ENCODE results near the gene TARP.

The TARP gene

DNA sequence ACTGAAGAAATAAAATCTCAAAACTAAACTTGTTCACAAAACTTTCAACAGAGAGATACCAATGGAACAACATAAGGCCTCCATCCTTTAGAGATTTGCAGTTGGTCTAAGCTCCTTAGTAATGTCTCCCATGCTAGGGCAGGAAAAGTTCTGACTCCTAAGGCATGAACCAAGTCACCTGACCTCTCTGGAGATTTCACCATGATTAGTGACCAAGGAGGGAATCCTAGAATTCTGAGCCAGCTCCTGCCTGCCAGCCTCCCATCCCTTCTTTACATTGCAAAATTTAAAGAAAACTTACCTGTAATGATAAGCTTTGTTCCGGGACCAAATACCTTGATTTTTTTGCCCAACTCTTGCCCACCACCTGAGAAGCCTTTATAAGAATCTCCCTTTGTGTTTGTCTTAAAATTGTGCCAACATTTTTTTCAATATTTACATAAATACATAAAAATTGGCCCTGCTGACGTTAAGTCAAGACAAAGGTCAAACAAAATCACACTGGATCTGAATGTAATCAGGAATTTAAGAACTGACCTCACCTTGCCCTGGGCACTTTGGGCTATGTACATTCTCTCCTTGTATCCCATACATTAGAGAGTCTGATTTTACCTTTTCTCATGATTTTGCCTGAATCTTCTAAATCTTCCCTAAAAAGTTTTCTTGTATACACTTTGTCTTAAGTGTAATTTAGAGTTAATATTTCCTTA, at the start of gene TARP:
TARP (minus strand) TSS at position 351 of the 710 bp plus-strand sequence.
- Mint-ChIP-seq H3K27ac (peak within 1 kb of the TSS; percentile 20 to 73), H3K4me1 (ENCODE audit: low read depth in 2 of 2) (peaks cover 0 to 1% of the 10 kb centered on the region in 2 donors), H3K27me3 (no peaks in the 10 kb centered on the region), H3K36me3 (ENCODE audit: insufficient read depth) (peaks cover 44% of the 10 kb centered on the region), H3K4me3 (peak within 1 kb of the TSS; percentile 71 to 73), H3K9me3 (no peaks in the 10 kb centered on the region)
- ATAC-seq (replicated peaks) (no peak), DNase-seq (no peak)

DNA sequence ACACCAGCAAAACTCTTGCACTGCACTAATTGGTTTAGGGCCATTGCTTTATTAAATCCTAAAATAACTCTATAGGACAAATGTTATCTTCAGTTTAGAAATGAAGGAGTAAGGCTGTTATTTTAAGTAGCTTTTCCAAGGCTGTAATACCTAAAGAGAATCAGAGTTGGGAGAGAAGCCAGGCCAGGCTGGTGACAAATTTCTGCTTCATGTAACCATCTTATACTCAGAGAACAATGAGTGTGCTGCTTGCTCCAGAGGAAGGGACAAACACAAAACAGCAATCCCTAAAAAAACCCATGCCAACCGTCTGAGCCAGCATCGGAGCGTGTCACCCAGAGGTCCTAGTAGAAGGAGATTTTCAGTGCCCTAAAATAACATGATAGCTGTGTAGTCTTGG, 49.7 kb upstream of the TARP start:
- no peak for DNase-seq
- Mint-ChIP-seq H3K36me3 (ENCODE audit: insufficient read depth) (peaks cover 2% of the 10 kb centered on the region), H3K27me3 (no peaks in the 10 kb centered on the region), H3K27ac (peak overlapping the region; percentile 51 to 71), H3K9me3 (no peaks in the 10 kb centered on the region), H3K4me1 (ENCODE audit: low read depth in 2 of 2) (peaks cover 29 to 30% of the 10 kb centered on the region in 2 donors), H3K4me3 (no peak overlapping the region)
- no peak for ATAC-seq (replicated peaks)

DNA sequence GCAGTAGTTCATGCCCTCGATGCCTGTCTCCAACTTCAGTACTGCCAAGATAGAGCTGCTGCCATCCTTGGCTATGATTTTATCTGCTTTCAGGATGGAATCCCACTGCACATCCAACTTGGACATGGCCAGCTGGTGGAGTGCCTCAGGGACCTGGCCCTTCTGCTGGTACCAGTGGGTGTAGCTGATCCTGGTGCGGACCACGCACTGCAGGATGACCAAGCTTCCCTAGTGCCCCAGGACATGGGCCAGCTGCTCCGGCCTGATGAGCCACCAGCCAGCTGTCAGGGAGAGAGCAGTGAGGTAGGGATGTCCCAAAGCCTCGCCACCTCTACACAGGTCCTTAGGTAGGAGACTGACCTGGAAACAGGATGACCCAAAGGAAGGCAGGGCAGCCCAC, 49.0 kb upstream of the TARP start:
- no peak for ATAC-seq (replicated peaks)
- Mint-ChIP-seq H3K4me3 (no peak overlapping the region), H3K27me3 (no peaks in the 10 kb centered on the region), H3K9me3 (no peaks in the 10 kb centered on the region), H3K4me1 (ENCODE audit: low read depth in 2 of 2) (peaks cover 23 to 26% of the 10 kb centered on the region in 2 donors), H3K27ac (peak overlapping the region in 1 of 2 donors; percentile 71), H3K36me3 (ENCODE audit: insufficient read depth) (peaks cover 8% of the 10 kb centered on the region)
- no peak for DNase-seq

- Mint-ChIP-seq H3K4me1 (ENCODE audit: low read depth in 2 of 2) (peaks cover 22 to 24% of the 10 kb centered on the region in 2 donors), H3K4me3 (no peak overlapping the region), H3K9me3 (no peaks in the 10 kb centered on the region), H3K27ac (no peak overlapping the region), H3K27me3 (no peaks in the 10 kb centered on the region), H3K36me3 (ENCODE audit: insufficient read depth) (peaks cover 13% of the 10 kb centered on the region)
- DNase-seq (no peak), ATAC-seq (replicated peaks) (no peak)
These were observed 48.5 kb upstream of the TARP start for GRCh38 chr7:38321967-38322366.

GRCh38 chr7:38321515-38321944, 48.1 kb upstream of the TARP start:
- no peaks in the 10 kb centered on the region for H3K27me3 Mint-ChIP-seq
- peak overlapping the region in 1 of 2 donors; percentile 96 for H3K27ac Mint-ChIP-seq
- no peaks in the 10 kb centered on the region for H3K9me3 Mint-ChIP-seq
- peaks cover 15% of the 10 kb centered on the region for H3K36me3 Mint-ChIP-seq (ENCODE audit: insufficient read depth)
- peak overlapping the region in 1 of 2 donors; percentile 55 for H3K4me3 Mint-ChIP-seq
- H3K4me1 Mint-ChIP-seq (ENCODE audit: low read depth in 2 of 2), result peaks cover 20 to 22% of the 10 kb centered on the region in 2 donors
- DNase-seq, result no peak
- no peak for ATAC-seq (replicated peaks)

GRCh38 chr7:38321050-38321449, 47.6 kb upstream of the TARP start:
- no peak for ATAC-seq (replicated peaks)
- H3K9me3 Mint-ChIP-seq, result no peaks in the 10 kb centered on the region
- H3K4me1 Mint-ChIP-seq (ENCODE audit: low read depth in 2 of 2), result peaks cover 20 to 22% of the 10 kb centered on the region in 2 donors
- peak overlapping the region in 1 of 2 donors; percentile 55 for H3K4me3 Mint-ChIP-seq
- DNase-seq, result no peak
- H3K27ac Mint-ChIP-seq, result peak overlapping the region in 1 of 2 donors; percentile 96
- H3K27me3 Mint-ChIP-seq, result no peaks in the 10 kb centered on the region
- H3K36me3 Mint-ChIP-seq (ENCODE audit: insufficient read depth), result peaks cover 19% of the 10 kb centered on the region

GRCh38 chr7:38319873-38320272, 46.4 kb upstream of the TARP start:
- no peaks in the 10 kb centered on the region for H3K9me3 Mint-ChIP-seq
- peaks cover 20 to 22% of the 10 kb centered on the region in 2 donors for H3K4me1 Mint-ChIP-seq (ENCODE audit: low read depth in 2 of 2)
- no peaks in the 10 kb centered on the region for H3K27me3 Mint-ChIP-seq
- ATAC-seq (replicated peaks) (peak; percentile 18), DNase-seq (no peak)
- H3K36me3 Mint-ChIP-seq (ENCODE audit: insufficient read depth), result peaks cover 19% of the 10 kb centered on the region
- peak overlapping the region; percentile 96 for H3K27ac Mint-ChIP-seq
- H3K4me3 Mint-ChIP-seq, result peak overlapping the region; percentile 91 to 92

DNA sequence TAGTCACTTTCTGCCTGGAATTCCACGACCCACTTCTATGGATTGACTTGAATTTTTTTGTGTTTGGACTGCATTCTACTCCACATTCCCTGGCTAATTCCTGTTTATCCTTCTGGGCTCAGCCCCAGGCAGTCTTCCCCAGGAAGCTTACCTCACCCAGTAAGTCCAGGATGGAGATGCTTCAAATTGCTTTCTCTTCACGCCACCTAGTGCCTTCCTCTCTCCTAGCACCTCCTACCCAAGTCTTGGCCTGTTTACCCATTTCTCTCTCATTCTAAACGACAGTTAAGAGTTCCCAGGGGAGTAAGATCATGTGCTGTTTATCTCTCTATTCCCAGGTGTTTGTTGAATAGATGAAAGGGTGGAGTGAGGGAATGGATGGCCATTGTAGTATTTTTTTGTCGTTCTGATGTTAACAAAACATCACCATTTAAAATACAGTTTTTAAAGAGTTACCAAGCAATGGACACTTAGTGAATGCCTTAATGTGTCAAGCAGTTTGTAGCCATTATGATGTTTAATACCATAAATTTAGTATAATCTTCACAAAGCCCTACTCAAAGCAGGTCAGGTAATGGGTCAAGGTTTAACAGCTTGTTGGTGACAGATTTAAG, 45.5 kb upstream of the TARP start:
- no peak for DNase-seq
- peak; percentile 25 for ATAC-seq (replicated peaks)
- peak overlapping the region; percentile 96 for H3K27ac Mint-ChIP-seq

DNA sequence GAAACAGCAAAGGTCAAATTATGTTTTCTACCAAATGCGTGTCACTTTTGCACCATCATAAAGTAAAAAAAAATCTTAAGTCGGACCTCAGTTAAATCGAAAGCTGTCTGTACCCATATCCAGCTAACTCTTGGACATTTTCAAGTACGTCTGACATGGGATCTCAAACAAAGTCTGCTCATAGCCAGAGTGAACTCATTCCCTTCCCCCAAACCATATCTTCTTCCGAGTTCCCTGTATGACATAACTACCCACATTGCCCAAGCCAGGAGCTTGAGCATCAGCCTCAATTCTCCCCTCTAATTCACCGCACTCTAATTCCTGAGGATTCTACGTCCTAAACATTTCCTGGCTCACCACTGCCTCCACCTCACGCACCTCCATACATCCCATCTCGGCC, 44.8 kb upstream of the TARP start:
- DNase-seq (no peak), ATAC-seq (replicated peaks) (peak; percentile 16)
- Mint-ChIP-seq H3K36me3 (ENCODE audit: insufficient read depth) (peaks cover 19% of the 10 kb centered on the region), H3K27me3 (no peaks in the 10 kb centered on the region), H3K4me3 (peak overlapping the region; percentile 91 to 92), H3K4me1 (ENCODE audit: low read depth in 2 of 2) (peaks cover 20 to 22% of the 10 kb centered on the region in 2 donors), H3K9me3 (no peaks in the 10 kb centered on the region), H3K27ac (peak overlapping the region; percentile 96)

More for the DNA sequence above, 45.5 kb upstream of the TARP start:
- Mint-ChIP-seq H3K9me3 (no peaks in the 10 kb centered on the region), H3K36me3 (ENCODE audit: insufficient read depth) (peaks cover 19% of the 10 kb centered on the region), H3K4me3 (peak overlapping the region; percentile 91 to 92), H3K4me1 (ENCODE audit: low read depth in 2 of 2) (peaks cover 20 to 22% of the 10 kb centered on the region in 2 donors), H3K27me3 (no peaks in the 10 kb centered on the region)

DNA sequence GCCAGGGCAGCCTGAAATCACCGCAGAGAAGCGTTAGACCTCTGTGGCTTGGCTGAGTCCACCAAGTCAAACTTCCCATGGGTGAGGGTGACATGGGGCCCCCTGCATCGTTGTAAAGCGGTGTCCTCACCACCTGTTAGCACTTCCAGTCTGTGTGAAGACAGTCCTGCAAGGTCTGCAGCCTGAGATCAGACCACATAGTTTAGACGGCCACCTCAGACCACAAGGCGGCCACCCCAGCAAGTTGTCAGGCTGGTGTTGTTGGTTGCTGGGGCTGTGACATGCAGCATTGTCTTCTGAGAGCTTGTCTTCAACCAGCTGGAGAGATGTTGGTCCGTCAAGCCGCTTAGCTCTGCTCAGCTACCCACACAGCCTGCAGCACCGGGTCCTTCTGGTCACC, 44.1 kb upstream of the TARP start:
- ATAC-seq (replicated peaks) (peak; percentile 79), DNase-seq (peak; percentile 41 to 49 (median 48))
- peaks cover 19 to 20% of the 10 kb centered on the region in 2 donors for H3K4me1 Mint-ChIP-seq (ENCODE audit: low read depth in 2 of 2)
- H3K27ac Mint-ChIP-seq, result peak overlapping the region; percentile 96
- no peaks in the 10 kb centered on the region for H3K9me3 Mint-ChIP-seq
- no peaks in the 10 kb centered on the region for H3K27me3 Mint-ChIP-seq
- H3K36me3 Mint-ChIP-seq (ENCODE audit: insufficient read depth), result peaks cover 19% of the 10 kb centered on the region
- peak overlapping the region; percentile 91 to 92 for H3K4me3 Mint-ChIP-seq

GRCh38 chr7:38316733-38317360, 43.4 kb upstream of the TARP start:
- ATAC-seq (replicated peaks), result peak; percentile 14
- Mint-ChIP-seq H3K27ac (peak overlapping the region; percentile 96), H3K9me3 (no peaks in the 10 kb centered on the region), H3K4me3 (peak overlapping the region; percentile 91 to 92), H3K36me3 (ENCODE audit: insufficient read depth) (peaks cover 19% of the 10 kb centered on the region), H3K27me3 (no peaks in the 10 kb centered on the region), H3K4me1 (ENCODE audit: low read depth in 2 of 2) (peaks cover 18 to 19% of the 10 kb centered on the region in 2 donors)
- DNase-seq, result no peak

DNA sequence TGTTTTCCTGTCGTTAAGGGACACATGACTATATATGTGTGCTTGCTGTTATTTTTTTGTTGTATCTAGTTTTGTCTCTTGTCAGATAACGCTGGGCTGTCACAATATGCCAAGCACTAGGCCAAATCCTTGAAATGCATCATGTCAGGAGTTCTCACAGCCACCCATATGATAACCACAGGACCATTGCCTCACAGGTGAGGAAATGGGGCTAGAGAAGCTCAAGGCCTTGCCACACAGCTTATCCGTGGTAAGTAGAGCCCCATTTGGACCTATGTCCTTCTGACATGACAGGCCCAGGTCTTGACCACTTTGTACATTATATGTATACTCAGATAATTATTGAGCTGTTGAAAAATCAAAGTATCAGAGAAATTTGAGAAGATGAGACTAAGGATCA, 42.0 kb upstream of the TARP start:
- no peaks in the 10 kb centered on the region for H3K9me3 Mint-ChIP-seq
- H3K4me3 Mint-ChIP-seq, result peak overlapping the region; percentile 91 to 92
- ATAC-seq (replicated peaks) (no peak), DNase-seq (no peak)
- no peaks in the 10 kb centered on the region for H3K27me3 Mint-ChIP-seq
- H3K4me1 Mint-ChIP-seq (ENCODE audit: low read depth in 2 of 2), result peaks cover 14% of the 10 kb centered on the region in 2 donors
- peaks cover 19% of the 10 kb centered on the region for H3K36me3 Mint-ChIP-seq (ENCODE audit: insufficient read depth)
- H3K27ac Mint-ChIP-seq, result no peak overlapping the region

DNA sequence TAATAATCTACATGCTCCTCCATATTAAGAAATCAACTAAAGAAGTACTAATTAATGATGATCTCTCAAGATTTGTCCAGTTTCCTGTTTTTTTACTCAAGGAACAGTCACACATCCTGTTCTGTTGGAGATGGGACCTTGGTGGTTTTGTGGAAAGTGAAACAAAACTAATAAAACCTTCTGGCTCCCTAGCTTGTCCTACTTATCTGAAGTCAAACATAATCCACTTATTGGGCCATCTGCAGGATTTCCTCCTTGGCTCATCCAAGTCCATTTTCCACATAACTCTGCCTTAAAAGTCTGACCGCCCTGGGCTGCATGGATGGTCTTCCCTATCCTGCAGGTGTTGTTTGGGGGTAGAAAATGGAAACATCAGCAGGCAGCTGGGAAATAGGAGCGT, 39.4 kb upstream of the TARP start:
- Mint-ChIP-seq H3K4me1 (ENCODE audit: low read depth in 2 of 2) (peaks cover 0 to 1% of the 10 kb centered on the region in 2 donors), H3K9me3 (no peaks in the 10 kb centered on the region), H3K27me3 (no peaks in the 10 kb centered on the region), H3K4me3 (peak overlapping the region; percentile 13 to 23), H3K36me3 (ENCODE audit: insufficient read depth) (peaks cover 14% of the 10 kb centered on the region), H3K27ac (peak overlapping the region in 1 of 2 donors; percentile 41)
- ATAC-seq (replicated peaks) (no peak), DNase-seq (no peak)

Data from effector memory CD8-positive, alpha-beta T cell (primary cell).